Endothelial cell of umbilical vein (primary cell): ENCODE measurements around the gene LCLAT1. TPM values are rescaled to one million over a fixed set of nuclear protein-coding genes. Genes with fewer than 3 reads are reported as not detected.

Source experiments
- BruUV-seq: library from RNA; stranded (reverse); fragments of 400-500 nt; replicated peaks from 2 replicates; lab custom pipeline; 2021; lab: Mats Ljungman, UMichigan
- CTCF ChIA-PET: fragments of 300-600, 350-600 bp; sonication (Branson Sonifier 250); formaldehyde crosslinking; loops from one replicate; lab custom pipeline; 2021; ENCODE audit warnings: antibody characterized with exemption, inconsistent platforms; lab: Charles Lee
- POLR2A ChIA-PET: fragments of 300-600, 350-600 bp; sonication (Branson Sonifier 250); formaldehyde crosslinking; loops from one replicate; lab custom pipeline; 2021; ENCODE audit warnings: antibody characterized with exemption, inconsistent platforms; lab: Charles Lee
- DNase-seq: peaks from one replicate; pipeline ENCODE4 v3.0.0-alpha.2; 2011; ENCODE audit warnings: low read depth, low spot score
- FAIRE-seq: peaks from 2 replicates; lab custom pipeline; 2011; peaks lifted over from hg19 to GRCh38; lab: Jason Lieb, UNC
- H2AFZ ChIP-seq: 2 replicates; pipeline ENCODE4 v1.6.0; 2012; ENCODE audit warnings: low read depth, low read length, control low read depth, inconsistent platforms
- H3K27ac ChIP-seq: 2 replicates; pipeline ENCODE4 v1.5.1; 2011; ENCODE audit warnings: low read depth, mild to moderate bottlenecking, control low read depth, low read length, moderate library complexity; ENCODE audit not compliant: insufficient read depth
- H3K27me3 ChIP-seq, 2 experiments: 2 replicates each; pipeline versions ENCODE4 v1.6.0 to v1.6.1; 2011; ENCODE audit warnings: low read length in 2 of 2, mixed read lengths in 1 of 2; ENCODE audit not compliant: control insufficient read depth in 2 of 2, insufficient read depth in 2 of 2
- H3K36me3 ChIP-seq, 2 experiments: 2 replicates in 1 of 2; 3 replicates in 1 of 2; pipeline ENCODE4 v1.5.1; 2011; ENCODE audit warnings: low read length in 2 of 2, mild to moderate bottlenecking in 1 of 2, moderate library complexity in 1 of 2; ENCODE audit not compliant: control insufficient read depth in 2 of 2, insufficient read depth in 2 of 2; ENCODE audit errors: extremely low read depth in 1 of 2
- H3K4me1 ChIP-seq: 3 replicates; pipeline ENCODE4 v1.5.1; 2011; ENCODE audit warnings: mild to moderate bottlenecking, low read length; ENCODE audit not compliant: control insufficient read depth, insufficient read depth; ENCODE audit errors: extremely low read depth
- H3K4me2 ChIP-seq: 2 replicates; pipeline ENCODE4 v1.6.1; 2011; ENCODE audit warnings: low read length, control low read depth, mixed read lengths; ENCODE audit not compliant: insufficient read depth
- H3K4me3 ChIP-seq, 3 experiments: fragments of 200-600 bp in 1 of 3; sonication (generic), shearing (Covaris generic) in 1 of 3; replicated peaks in 1 of 3; 2 replicates each; pipeline ENCODE4 v1.5.1; 2011 to 2016; ENCODE audit warnings: control low read depth in 3 of 3, low read length in 3 of 3, mild to moderate bottlenecking in 2 of 3, inconsistent platforms in 1 of 3, low read depth in 1 of 3, moderate library complexity in 1 of 3; ENCODE audit not compliant: insufficient read depth in 1 of 3
- H3K79me2 ChIP-seq: 2 replicates; pipeline ENCODE4 v1.6.0; 2012; ENCODE audit warnings: low read length, inconsistent platforms; ENCODE audit not compliant: control insufficient read depth, insufficient read depth
- H3K9ac ChIP-seq: replicated peaks from 2 replicates; pipeline ENCODE3; 2011; ENCODE audit warnings: low read length, control low read depth; ENCODE audit not compliant: insufficient read depth; ENCODE audit errors: extremely low read depth
- H3K9me1 ChIP-seq: replicated peaks from 3 replicates; pipeline ENCODE4 v1.6.0; 2011; ENCODE audit warnings: mild to moderate bottlenecking, low read length; ENCODE audit not compliant: control insufficient read depth, insufficient read depth; ENCODE audit errors: extremely low read depth
- H3K9me3 ChIP-seq: replicated peaks from 2 replicates; pipeline ENCODE4 v1.5.1; 2012; ENCODE audit warnings: low read length, inconsistent platforms; ENCODE audit not compliant: control insufficient read depth, insufficient read depth
- H4K20me1 ChIP-seq: replicated peaks from 2 replicates; pipeline ENCODE3; 2011; ENCODE audit warnings: mild to moderate bottlenecking, low read length; ENCODE audit not compliant: control insufficient read depth, insufficient read depth; ENCODE audit errors: extremely low read depth
- CTCF ChIP-seq, 2 donors: IDR thresholded peaks; 1 replicate in 1 of 2; 2 replicates in 1 of 2; pipeline ENCODE4 v1.5.1; 2011; ENCODE audit warnings: low read length in 2 of 2, mild to moderate bottlenecking in 2 of 2, moderate library complexity in 2 of 2, control low read depth in 1 of 2, inconsistent platforms in 1 of 2, low read depth in 1 of 2; ENCODE audit not compliant: insufficient read depth in 1 of 2; ENCODE audit errors: extremely low read depth in 1 of 2
- EZH2 ChIP-seq: IDR thresholded peaks from 2 replicates; pipeline ENCODE4 v1.6.1; 2012; ENCODE audit warnings: borderline replicate concordance, low read depth, mild to moderate bottlenecking, moderate library complexity, low read length, inconsistent platforms; ENCODE audit not compliant: severe bottlenecking
- GATA2 ChIP-seq: IDR thresholded peaks from 2 replicates; pipeline ENCODE4 v1.7.0; 2011; ENCODE audit warnings: low read depth, mild to moderate bottlenecking, moderate library complexity, mixed read lengths, low read length; ENCODE audit not compliant: insufficient read length, insufficient read depth
- MAX ChIP-seq: IDR thresholded peaks from 2 replicates; pipeline ENCODE4 v1.6.1; 2011; ENCODE audit not compliant: insufficient read depth, insufficient read length
- MYC ChIP-seq: IDR thresholded peaks from one replicate; pipeline ENCODE4 v1.6.1; 2011; ENCODE audit warnings: mild to moderate bottlenecking, low read depth, low read length
- POLR2A ChIP-seq: IDR thresholded peaks from 2 replicates; pipeline ENCODE4 v1.6.1; 2012; ENCODE audit warnings: low read depth, mild to moderate bottlenecking, control low read depth, low read length
- POLR2AphosphoS5 ChIP-seq: IDR thresholded peaks from 2 replicates; pipeline ENCODE4 v1.6.1; 2012; ENCODE audit warnings: low read depth, mild to moderate bottlenecking, control low read depth, low read length, moderate library complexity; ENCODE audit not compliant: insufficient read depth
- dilution Hi-C: fragments of 300-500 bp; cut with MboI; formaldehyde crosslinking; loops from one replicate; pipeline ENCODE4 v1.15.0; 2019; ENCODE audit warnings: low sequenced_read_pairs; ENCODE audit not compliant: extremely low pct_ligation_motif_present
- intact Hi-C: fragments of 100-400 bp; cut with micrococcal nuclease; formaldehyde crosslinking; loops from one replicate; pipeline ENCODE4 v1.10.0; 2022
- polyA plus RNA-seq, 4 experiments: library from polyadenylated mRNA; depleted of rRNA in 3 of 4; stranded (reverse) in 3 of 4; unstranded in 1 of 4; fragments of >200 nt; gene quantifications; 2 replicates each; pipeline versions ENCODE4 v1.2.1 to v1.2.3, GENCODE V29; 2011 to 2012; ENCODE audit warnings: missing spikeins in 1 of 4
- total RNA-seq: library from RNA; stranded (reverse); gene quantifications from 2 replicates; pipeline ENCODE4 v1.2.3, GENCODE V29; 2021

The LCLAT1 gene
- total and polyA plus RNA-seq, 2 donors (not counting 3 experiments of a cell fraction or from before 2014, with no cell fraction given) = 6.1 to 20.8 TPM

GRCh38 chr2:30462131-30462857 lies 15.2 kb downstream of the LCLAT1 start:
- no peak overlapping the region for H3K9ac ChIP-seq
- no peak for FAIRE-seq
- ChIA-PET CTCF (no interaction called here), POLR2A (no interaction called here)
- peaks cover 16% of the 10 kb centered on the region for H3K79me2 ChIP-seq
- intact Hi-C loops (no loop called here), dilution Hi-C loops (no loop called here)
- no peak overlapping the region for H3K4me3 ChIP-seq
- H3K27ac ChIP-seq = no peak overlapping the region
- no peaks in the 10 kb centered on the region for H3K27me3 ChIP-seq
- TF ChIP-seq POLR2A (no peak), CTCF (IDR thresholded peaks at IDR 0.05; ENCODE audit: extremely low read depth in 1 of 2, insufficient read depth in 1 of 2, low read depth in 1 of 2, low read length in 2 of 2) (no peak), GATA2 (no peak), POLR2AphosphoS5 (no peak), MYC (no peak), EZH2 (no peak), MAX (no peak)
- H3K9me1 ChIP-seq = no peaks in the 10 kb centered on the region
- no peak overlapping the region for H3K4me2 ChIP-seq
- no peaks in the 10 kb centered on the region for H3K36me3 ChIP-seq
- H3K9me3 ChIP-seq = no peaks in the 10 kb centered on the region
- H3K4me1 ChIP-seq = no peaks in the 10 kb centered on the region
- no peak overlapping the region for H2AFZ ChIP-seq
- H4K20me1 ChIP-seq = no peaks in the 10 kb centered on the region
- no peak for DNase-seq
- no TSS peak for BruUV-seq
